HG03521 (cell line): ENCODE data around the gene PSMC5.
"Not testable (repeated sequence)": the region's sequence is repeated elsewhere in the genome, so short reads cannot be mapped to it uniquely, and the experiment has no call there.

ENCODE experiments used
- ATAC-seq: cut with Tn5 transposase; IDR thresholded peaks from one replicate; pipeline ENCODE4 v1.9.1; 2021; ENCODE audit warnings: mild to moderate bottlenecking, moderate library complexity; ENCODE audit not compliant: unreplicated experiment

The PSMC5 gene

DNA sequence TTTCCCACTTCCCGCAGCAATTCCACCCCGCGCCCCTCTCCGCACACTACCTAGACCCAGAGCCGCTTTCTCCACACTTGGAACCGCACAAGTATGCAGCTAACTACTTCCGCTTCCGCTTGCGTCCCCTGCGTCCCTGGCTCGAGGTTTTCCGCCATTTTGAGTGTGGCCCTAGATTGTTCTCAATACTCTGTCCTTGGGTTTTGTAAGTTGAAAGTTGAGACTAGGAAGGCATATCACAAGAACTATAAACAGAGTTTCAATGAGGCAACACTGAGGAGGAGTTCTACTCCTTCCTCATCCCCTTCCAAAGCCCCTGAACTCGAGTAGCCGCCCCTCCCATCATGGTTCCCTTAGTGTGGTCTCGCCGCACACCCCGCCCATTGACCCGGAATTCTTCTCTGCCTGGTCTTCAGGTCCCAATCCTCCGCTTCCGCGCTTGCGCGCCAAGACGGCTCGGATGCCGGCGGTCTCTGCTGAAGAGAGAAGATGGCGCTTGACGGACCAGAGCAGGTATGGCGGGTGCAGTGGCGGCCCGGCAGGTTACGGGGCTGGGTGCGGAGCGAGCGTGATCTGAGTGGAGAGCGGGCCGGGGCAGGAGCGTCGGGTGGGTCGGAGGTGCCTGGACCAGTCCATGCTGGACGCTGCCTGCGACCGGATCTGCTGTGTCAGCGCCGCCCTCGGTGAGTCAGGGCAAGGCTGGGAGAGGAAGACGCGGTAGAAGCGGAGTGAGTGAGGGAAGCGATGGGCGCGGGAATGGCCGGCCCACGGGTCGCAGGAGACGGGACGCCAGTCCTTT lies at the start of gene PSMC5, which contains the start of gene FTSJ3:
Gene PSMC5, plus strand, starts transcription at position 430 of the 799 bp plus-strand sequence. Its CDS starts 60 bp downstream, at position 490.
Gene FTSJ3, minus strand, starts transcription at position 662 of the 799 bp plus-strand sequence. CDS start 761 bp downstream, outside the sequence.
- peak; percentile 78 for ATAC-seq

DNA sequence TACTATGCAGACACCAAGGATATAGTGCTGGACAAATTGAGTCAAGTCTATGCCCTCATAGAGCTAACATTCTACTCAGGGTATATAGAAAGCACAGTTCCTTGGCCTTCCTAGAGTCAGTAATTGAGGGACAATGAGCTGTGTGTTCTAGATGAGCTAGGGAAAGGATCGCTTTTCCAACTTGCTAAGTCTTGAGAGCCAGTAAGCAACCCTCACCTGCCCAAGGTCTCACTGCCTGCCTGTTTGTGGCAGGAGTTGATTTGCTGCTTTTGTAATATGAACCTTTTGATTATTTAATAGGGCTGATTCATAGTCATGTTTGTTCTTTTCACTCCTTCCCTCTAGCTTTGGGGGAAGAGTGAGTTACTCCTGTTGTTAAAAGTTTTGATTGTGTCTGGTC lies 46.7 kb upstream of the PSMC5 start:
- ATAC-seq = no peak

DNA sequence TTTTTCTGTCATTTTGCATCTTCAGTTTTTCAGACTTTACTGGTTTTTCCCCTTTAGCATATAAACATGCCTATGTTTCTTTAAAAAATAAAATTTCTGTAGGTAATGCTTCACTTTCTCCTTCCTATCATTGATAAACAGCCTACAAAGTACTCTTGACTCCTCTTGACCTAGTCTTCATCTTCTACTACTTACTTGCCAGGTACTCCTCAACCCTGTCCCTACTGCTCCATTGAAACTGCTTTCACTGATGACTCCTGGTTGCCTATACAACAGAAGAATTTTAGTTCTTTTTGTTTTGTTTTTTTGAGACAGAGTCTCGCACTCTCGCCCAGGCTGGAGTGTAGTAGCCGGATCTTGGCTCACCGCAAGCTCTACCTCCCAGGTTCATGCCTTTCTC lies 46.3 kb upstream of the PSMC5 start:
- ATAC-seq = no peak

DNA sequence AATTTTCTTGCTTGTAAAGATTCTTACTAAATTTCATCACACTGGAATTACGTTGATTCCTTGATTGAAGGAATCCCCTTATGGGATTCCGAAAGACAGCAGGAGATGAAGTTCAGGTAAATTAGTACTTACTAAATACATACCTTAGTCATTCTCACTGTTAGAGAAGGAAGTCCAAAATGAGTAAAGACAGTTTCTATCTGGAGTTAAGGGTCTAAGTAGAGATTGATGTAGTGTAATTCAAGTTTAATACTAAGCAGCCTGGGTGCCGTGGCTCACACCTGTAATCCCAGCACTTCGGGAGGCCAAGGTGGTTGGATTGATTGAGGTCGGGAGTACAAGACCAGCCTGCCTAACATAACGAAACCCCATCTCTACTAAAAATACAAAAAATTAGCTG lies 43.7 kb upstream of the PSMC5 start:
- no peak for ATAC-seq

DNA sequence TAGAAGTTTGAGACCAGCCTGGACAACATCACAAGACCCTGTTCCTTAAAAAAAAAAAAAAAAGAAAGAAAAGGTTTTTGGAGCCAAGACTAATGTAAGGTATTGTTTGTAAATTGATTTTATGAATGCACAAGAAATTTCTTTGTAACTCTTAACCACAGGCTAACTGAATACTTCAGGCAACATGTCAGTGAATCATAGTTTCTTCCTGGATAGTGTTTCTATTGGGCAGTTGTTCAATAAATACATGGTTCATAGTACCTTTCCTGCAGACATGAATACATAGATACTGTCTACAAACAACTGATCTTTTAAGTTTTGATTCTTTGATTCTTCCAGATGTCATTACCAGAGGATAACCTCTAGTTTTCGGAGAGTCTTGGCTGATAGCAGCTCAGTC lies 41.7 kb upstream of the PSMC5 start:
- ATAC-seq = no peak

DNA sequence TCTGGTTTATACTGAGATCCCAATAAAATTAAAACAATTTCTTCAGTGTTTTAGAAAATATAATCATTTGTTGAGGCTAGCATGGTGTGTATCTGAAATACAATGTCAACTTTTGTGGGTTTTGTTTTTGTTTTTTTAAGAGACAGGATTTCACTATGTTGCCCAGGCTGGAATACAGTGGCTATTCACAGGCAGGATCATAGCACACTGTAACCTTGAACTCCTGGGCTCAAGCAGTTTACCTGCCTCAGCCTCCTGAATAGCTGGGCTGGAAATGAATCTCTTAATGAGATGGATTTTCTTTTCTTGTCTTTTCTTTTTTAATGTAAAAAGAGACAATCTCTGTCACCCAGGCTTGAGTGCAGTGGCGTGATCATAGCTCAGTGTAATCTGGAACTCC lies 41.1 kb upstream of the PSMC5 start:
- no peak for ATAC-seq

DNA sequence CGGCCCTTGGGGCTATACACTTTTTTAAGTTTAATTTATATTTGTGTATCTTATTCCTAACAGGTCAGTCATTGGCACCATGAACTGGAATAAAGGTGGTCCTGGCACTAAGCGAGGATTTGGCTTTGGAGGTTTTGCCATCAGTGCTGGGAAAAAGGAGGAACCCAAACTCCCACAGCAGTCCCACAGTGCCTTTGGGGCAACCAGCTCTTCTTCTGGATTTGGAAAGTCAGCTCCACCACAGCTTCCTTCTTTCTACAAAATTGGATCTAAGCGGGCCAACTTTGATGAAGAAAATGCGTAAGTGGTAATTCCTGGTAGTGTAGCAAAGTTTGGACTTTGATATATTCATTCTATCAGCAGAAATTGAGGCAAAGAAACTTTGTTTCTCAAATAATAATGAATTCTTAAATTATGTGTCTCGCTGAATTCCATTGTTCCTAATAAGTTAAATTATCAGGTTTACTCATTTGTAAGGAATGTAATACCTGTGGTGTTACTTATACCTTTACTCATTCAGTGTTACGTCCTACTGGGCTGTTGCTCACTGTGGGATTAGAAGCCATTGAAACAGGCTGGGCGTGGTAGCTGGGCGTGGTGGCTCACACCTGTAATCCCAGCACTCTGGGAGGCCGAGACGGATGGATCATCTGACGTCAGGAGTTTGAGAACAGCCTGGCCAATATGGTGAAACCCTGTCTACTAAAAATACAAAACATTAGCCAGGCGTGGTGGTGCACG lies 40.1 kb upstream of the PSMC5 start:
- no peak for ATAC-seq

DNA sequence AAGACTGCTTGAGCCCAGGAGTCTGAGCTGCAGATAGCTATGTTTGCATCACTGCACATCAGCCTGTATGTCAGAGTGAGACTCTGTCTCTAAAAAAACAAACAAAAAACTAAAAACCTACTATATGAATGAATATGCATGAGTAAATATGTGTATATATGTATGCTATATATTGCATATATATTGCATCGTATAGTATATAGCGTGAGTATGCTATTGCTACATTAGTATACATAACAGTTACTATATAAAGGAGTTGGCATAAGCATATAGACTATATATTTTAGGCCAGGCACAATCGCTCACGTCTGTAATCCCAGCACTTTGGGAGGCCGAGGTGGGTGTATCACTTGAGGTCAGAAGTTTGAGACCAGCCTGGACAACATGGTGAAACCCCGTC lies 37.2 kb upstream of the PSMC5 start:
- ATAC-seq = no peak

DNA sequence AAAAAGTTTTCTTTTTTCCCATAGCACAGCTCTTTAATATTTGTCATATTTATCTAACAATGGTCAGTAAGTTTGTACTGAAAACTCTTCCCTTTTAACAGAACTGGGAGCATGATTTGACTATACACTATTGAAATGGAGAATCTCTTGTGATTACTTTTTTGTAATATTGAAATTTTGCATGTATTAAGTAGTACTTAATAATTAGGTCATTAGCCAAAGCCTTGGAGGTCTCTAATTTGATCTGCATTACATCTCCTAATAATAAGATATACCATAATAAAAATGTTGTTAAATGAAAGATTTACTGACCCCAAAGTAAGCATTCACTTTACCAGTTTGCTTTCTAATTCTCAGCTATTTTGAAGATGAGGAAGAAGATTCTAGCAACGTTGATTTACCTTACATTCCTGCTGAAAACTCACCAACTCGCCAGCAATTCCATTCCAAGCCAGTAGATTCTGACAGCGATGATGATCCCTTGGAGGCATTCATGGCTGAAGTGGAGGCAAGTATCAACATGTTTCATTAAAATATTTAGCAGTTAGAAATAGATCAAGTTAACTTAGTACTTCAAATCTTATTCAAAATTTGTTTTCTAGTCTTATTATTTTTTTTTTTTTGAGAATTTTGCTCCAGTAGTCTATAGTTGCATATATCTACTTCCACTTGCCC lies 35.0 kb upstream of the PSMC5 start:
- ATAC-seq = no peak

DNA sequence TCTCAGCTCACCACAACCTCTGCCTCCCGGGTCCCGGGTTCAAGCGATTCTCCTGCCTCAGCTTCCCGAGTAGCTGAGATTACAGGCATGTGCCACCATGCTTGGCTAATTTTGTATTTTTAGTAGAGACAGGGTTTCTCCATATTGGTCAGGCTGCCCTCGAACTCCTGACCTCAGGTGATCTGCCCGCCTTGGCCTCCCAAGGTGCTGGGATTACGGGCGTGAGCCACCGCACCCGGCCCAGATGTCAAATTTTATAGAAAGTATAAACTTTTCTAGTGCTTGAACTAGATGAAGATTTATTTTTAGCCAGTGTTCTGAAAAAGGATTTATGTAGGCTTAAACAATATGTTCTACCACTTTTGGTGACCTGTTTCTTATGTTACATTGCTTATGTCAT lies 30.9 kb upstream of the PSMC5 start:
- ATAC-seq = not testable (repeated sequence)

DNA sequence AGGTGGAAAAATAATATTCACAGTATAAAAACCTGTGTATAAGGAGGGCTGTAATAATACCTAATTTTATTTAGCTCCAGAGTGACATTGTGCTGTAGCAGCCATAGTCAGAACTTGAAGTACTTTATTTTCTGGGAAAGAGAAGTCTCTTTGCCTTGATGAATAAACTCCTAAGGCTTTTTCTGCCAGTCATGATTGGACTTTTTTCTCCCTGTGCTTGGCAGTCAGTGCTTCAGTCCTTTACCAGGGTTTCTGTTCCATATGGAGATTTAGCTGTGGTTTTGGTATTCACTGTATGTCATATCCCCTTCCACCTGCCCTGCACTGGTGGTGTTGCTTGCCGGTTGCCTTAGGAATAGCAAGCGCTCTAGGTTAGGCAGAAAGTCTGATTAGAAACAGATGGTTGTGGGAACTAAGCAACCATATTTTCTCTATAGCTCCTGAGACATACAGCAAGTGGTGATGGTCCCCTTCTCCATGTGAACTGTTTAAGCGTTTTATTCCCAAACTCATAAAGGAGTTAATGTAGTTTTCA lies 28.6 kb upstream of the PSMC5 start:
- ATAC-seq = no peak

DNA sequence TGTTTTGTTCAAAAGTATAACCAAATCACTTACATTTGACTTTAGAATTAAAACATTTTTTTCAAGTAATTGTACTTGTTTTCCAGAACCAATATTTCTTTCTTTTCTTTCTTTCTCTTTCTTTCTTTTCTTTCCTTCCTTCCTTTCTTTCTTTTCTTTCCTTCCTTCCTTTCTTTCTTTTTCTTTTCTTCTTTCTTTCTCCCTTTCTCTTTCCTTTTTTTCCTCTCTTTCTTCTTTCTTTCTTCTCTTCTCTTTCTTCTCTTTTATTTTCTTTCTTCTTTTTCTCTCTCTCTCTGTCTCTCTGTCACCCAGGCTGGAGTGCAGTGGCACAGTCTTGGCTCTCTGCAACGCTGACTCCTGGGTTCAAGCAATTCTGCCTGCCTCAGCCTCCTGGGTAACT lies 26.4 kb upstream of the PSMC5 start:
- ATAC-seq = no peak

DNA sequence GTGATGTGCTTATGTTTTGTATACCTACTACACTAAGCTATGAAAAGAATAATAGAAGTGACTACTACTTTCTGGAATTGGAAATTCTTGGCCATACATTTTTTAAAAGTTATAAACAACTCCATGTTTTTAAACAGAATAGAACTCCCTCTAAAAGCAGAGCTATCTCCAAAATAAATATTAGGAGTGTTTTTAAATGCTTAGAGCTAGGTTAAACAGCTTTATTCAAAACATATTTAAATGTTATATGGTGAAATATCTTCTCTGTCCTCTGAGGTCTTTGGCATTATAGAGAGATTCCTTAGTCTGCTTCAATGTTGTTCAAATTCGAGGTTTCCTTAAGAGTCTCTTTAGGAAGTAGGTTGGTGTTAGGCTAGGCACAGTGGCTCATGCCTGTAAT lies 22.9 kb upstream of the PSMC5 start:
- ATAC-seq = no peak

DNA sequence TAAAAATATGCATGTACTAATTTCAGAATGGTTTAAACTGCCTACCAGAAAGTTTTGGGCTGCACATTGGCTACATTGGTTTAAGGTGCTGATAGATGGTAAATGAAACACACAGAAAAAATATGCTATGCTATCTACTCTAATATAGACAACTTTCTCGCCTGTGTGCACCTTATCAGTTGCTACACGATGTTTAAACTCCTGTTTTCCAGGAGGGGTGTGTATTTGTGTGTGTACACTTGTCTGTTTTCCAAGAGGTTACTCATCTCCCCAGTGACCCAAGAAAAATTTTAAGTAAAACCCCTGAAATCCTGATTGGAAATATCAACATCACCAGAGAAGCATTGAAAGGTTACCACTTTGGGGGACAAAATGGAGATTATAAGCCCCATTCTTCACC lies 21.6 kb upstream of the PSMC5 start:
- ATAC-seq = no peak

DNA sequence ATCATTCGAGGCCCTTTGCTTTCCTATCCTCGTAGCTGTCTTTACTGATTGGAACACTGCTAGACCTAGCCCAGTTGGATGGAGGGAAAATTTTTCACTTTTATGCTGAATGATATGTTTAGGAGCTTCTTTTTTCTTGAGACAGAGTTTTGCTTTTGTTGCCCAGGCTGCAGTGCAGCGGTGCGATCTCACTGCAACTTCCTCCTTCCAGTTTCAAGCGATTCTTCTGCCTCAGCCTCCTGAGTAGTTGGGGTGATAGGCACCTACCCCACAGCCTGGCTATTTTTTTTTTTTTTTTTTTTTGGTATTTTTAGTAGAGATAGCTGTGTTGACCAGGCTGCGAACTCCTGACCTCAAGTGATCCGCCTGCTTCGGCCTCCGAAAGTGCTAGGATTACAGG lies 17.3 kb upstream of the PSMC5 start:
- no peak for ATAC-seq

DNA sequence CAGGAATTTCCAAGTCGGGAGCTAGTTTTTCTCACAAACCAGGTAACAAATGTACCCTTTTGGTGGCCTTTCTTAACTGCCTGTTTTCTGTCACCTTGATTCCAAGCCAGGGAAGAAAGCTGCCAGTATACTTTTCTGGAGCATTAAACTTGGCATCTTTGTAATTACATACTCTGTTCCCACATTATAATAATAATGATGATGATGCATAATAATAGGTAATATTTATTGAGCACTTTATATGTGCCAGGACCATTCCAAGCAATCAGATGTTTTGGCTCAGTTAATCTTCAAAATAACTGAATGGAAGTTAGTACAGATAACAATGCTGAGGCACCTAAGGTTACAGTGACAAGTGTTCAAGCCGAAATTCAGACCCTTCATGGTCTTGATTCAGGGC lies 11.1 kb upstream of the PSMC5 start:
- ATAC-seq = no peak

DNA sequence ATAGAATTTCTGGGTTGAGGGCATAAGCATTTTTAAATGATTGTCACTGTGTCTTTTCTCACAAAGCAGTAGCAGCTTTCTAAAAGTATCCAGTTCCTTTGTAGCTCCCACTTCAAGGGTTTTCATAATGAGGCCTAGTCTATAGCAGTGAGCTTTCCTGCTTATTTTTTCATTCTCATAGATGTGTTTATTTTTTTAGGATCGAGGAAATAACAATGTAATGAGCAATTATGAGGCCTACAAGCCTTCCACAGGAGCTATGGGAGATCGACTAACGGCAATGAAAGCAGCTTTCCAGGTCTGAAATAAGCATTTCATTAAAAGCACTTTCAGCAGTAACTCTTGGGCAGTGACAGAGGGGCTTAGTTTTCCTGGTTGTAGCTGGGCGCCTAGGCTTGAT lies 10.6 kb upstream of the PSMC5 start:
- ATAC-seq = no peak

DNA sequence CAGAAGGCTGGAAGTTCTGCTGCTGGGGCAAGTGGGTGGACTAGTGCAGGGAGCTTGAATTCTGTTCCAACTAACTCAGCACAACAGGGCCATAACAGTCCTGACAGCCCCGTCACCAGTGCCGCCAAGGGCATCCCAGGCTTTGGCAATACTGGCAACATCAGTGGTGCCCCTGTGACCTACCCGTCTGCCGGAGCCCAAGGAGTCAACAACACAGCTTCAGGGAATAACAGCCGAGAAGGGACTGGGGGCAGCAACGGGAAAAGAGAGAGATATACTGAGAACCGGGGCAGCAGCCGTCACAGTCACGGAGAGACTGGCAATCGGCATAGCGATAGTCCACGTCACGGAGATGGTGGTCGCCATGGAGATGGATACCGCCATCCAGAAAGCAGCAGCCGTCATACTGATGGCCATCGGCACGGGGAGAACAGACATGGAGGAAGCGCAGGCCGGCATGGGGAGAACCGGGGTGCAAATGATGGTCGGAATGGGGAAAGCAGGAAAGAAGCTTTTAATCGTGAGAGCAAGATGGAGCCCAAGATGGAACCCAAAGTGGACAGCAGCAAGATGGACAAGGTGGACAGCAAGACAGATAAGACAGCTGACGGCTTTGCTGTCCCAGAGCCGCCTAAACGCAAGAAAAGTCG lies 9.4 kb upstream of the PSMC5 start:
- ATAC-seq = no peak

DNA sequence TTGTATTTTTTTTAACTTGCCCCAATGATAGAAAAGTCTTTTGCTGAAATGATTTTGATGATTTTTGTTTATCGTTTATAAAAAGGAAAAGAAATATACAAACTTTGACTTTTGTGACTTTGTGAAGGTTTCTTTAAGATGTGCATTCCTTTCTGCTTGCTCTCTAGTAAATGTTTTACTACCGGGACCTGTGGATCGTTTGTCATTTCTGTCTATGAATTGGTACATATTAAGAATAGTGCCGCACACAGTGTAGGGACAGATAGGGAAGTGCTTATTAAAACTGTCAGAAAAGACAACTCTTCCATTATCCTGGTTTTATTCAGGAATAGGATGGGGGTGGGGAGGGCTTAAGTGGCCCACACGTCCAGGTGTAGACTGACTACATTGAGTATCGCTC lies 8.1 kb upstream of the PSMC5 start:
- ATAC-seq = no peak

DNA sequence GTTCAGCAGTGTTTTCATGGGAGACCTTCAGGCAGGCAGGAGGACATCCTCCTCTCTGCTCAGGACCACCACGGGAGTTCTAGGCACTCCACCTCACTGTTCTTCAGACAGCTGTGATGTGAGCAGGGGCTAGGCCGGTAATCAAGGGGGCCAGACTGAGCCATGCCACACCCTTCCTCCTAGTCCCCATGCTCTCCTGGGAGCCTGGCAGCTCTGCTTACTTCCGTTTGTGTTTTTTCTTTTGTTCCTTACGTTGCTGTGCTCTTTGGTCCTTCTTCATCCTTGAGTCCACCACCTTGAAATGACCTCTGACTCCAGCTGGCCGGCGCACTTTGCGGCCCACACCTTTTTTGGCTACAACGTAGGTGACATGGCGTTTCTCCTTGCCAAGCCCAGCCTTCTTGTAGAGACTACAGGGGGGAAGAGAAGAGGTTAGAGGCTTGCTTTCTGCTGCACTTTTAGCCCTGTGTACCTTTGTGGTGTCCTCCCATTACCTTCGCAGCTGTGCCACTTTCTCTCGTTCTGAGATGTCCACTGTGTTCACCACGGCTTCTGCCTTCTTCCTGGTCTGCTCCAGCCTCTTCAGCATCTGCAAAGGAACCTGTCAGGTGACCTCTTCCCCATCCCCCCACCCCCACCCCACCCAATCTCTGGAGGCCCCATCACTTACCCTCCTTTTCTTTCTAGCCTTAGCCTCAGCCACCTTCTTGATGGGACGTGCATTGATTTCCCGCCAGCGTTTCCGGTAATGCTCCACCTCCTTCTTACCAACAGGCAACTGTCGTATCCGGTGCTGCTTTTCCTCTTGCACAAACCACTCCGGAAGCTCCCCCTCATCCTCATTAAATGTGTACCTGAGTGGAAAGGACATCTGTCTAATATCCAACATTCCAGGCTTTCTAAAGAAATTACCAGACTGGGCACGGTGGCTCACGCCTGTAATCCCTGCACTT lies 7.4 kb upstream of the PSMC5 start:
- ATAC-seq = no peak
